Myocyte (in vitro differentiated cells): Measurements from ENCODE around the gene STK25. TPM values are rescaled to one million over a fixed set of nuclear protein-coding genes. Genes with fewer than 3 reads are reported as not detected.

Experiments
- DNase-seq: peaks from one replicate; pipeline ENCODE4 v3.0.0-alpha.2; 2012; ENCODE audit warnings: low read depth
- total RNA-seq: library from RNA; depleted of rRNA; stranded (reverse); fragments of >200 nt; gene quantifications from 2 replicates; pipeline ENCODE4 v1.2.3, GENCODE V29; 2014

The STK25 gene
- total RNA-seq, 1 donor from 2014 or later: 565 TPM

DNA sequence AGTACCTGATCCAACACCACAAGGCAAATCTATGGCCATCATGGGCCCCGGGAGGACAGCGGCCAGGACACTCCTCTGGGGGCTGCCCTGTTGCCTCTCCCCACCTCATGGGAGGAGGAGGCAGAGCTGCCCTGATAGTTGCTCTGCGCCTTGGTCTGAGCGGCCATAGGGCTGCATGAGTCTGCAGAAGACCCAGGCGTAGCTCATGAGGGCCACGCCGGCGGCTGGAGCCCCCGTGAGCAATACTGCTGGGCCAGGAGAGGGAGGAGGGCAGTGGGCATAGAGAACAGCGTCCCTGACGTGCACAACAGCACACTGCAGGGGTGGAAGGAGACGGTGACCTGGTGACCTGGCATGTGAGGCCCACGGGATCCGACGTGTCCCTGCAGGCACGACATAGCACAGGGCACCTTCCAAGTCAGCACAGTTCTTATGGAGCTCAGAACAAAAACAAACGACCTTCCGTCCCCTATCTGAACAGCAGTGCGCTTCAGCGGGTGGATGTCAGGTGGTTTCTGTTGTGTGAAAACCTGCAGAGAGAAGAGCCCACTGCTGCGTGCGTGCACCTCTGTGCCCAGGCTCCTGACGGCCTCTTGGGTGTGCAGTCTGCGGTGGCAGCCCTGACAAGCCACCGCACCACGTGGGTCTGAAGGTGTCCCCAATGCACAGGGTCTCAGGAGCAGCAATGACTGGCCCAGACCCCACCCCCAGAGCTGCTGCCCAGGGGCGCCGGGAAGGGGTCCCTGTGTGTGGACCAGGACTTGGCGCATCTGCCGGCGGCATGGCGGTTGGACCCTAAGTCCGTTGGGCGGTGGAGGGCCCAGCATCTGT is 13.0 kb downstream of the STK25 start:
- no peak for DNase-seq

DNA sequence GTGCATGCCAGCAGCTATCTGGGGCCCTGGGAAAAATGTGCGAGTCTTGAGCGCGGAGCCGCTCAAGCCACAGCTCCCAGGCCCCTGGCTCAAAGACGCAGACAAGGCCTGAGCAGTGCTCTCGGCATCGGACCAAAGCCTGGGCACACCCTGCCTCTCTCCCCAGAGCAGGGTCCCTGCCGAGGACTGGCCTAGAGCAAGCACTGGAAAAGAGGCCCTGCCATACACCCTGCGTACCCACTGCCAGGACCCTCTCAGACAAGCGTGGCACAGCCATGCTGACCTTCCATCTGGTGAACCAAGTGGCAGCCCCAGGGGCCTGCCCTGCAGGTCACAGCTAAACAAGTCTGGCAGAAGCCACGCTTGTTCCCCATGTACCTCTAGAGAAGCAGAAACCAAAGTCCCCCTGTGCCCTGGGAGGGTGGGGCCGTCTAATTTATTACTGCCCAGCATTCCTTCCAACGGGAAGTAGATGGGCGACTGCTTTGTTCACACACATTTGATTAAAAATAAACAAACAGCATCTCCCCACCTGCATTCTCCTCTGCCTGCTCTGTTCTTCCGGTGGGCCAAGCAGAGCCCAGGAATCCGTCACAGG is 14.0 kb downstream of the STK25 start:
- DNase-seq: no peak

DNA sequence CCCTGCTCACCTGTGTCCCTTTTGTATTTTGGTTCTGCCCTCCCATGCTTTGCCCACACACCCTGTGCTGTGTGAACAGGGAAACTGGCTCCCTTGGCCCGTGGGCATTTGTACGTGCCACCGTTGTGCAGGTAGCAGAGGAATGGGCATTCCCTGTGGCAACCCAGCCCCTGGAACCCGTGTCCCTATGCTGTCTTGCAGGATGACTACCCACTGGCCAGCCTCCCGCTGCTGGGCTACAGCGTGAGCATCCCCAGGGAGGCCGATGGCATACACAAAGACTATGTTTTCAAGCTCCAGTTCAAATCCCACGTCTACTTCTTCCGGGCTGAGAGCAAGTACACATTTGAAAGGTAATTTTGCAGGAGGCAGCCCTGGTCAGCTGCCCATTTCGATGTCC is 15.3 kb downstream of the STK25 start:
- DNase-seq: no peak

DNA sequence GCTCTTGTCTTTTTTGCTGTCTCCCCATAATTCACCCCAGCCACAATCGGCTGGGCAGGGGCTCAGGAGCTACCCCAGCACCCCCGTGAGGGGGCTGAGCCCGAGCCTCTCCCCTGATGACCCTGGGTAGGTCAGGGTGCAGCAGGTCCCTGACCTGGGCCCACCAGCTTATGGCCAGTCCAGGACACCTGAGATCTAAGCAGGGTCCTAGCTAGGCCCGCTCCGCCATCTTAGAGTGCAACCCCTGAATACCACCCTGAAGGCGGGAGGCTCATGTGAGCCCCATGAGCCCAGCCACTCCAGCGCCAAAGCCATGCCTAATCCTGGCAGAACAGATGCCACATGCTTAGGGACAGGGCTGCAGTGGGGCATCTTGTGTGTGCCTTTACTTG is 16.2 kb downstream of the STK25 start:
- DNase-seq: no peak

DNA sequence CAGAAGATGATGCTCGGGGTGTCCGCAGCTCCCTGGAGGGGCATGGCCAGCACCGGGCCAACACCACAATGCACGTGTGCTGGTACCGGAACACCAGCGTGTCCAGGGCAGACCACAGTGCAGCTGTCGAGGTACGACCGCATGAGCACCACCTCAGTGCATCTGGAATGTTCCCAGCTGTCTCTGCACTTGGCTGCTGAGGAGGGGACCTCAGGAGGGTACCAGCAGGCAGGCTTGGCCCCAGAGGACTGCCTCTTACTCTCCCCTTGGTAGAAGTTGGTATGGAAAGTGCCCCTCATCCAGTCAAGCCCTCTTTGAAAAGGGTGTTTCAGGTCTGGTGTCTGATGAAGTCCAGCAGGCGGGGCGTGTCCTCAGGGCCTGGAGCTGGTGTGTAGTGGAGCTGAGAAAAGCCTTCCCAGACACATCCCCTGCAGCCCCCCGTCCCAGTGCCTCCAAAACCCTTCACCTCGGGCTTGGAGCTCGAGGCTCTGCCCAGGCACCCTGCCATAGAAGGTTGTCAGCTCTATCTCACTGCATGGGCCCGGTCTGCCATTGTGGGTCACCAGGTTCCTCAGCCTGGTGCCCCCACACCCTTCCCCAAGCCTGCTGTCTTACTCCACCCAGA is 16.7 kb downstream of the STK25 start:
- peak; percentile 87 for DNase-seq

DNA sequence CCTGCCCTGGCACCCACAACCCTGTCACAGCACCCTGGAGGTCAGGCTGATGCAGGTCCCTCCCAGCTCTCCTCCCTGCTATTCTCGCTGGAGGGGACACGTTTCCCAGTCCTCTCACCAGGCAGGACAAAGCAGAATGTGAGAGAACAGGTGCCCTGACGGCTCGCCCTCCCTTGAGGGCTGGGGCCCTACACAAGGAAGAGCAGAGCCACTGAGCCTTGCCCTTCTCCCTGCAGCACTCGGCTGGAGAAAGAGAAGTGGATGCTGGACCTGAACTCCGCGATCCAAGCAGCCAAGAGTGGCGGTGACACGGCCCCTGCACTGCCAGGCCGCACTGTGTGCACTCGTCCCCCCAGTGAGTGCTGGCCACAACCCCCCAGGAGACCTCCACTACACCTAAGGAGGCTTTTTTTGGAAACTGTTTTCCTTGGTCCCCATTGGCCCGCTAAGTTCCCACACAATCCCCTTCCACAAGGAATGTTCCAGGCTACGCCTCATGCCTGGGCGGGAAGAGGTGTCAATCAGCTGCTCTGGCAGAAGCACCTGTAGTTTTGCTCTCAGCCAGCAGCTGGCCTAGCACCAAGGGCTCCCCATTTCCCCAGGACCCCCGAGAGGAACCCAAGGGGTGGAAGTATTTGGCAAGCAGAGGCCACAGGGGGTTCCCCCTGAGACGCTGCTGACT is 17.4 kb downstream of the STK25 start:
- peak; percentile 62 for DNase-seq

DNA sequence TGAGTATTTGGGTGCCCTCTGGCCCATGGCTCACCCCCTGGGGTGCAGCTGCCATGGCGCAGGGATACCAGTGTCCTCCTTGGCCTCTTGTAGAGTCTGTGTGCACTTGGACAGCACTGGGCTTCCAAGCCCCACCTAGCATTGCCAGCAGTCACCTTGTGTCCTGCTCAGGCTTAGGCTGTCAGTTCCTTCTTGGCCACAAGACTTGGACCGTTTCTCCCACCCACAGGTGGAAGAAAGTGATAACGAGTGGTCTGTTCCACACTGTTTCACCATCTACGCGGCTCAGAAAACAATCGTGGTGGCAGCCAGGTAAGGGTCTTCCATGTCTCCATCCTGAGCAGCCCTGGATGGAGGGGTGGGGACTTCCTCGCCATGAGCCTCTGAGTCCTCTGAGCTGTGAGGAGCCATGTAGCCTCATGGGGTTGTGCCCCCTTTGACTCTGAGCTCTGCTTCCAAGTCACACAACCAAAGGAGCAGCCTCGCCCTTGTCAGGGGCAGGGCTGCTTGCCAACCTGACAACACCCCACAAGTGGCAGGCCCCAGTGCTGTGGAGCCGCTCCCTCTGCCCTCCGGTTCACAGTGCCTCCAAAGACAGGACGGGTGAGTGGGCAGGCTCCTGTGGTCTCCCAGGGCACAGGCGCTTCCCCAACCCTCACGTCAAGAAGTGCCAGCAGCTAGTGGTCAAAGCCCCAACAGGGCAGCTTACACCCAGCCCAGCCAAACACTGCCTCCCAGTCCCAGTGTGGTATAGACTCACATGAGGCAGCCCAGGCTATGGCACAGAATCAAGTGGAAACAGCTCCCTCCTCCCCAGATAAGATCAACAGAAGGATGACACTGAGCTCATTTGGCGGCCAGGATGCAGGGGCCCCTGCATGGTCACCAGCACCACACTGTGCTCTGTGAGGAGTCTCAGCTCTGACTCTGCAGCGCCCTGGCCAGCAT is 18.4 kb downstream of the STK25 start:
- DNase-seq: peak; percentile 83

DNA sequence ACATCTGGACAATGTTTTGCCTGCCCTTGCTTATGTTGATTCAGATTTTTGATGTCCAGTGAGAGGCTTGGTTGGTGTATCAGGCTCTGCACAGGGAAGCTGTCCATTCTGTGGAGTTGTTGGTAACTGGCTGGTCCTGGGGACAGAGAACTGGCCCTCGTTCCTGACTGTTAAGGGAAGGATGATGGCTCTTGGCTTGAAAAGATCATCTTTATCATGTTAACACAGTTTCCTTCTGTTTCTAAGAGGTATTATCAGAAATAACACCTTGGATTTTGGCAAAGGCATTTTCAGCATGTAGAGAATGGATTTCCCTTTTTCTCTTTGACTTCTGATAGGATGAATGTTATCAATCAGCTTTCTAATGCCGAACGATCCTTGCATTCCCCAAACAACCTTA is 19.3 kb downstream of the STK25 start:
- DNase-seq: no peak

DNA sequence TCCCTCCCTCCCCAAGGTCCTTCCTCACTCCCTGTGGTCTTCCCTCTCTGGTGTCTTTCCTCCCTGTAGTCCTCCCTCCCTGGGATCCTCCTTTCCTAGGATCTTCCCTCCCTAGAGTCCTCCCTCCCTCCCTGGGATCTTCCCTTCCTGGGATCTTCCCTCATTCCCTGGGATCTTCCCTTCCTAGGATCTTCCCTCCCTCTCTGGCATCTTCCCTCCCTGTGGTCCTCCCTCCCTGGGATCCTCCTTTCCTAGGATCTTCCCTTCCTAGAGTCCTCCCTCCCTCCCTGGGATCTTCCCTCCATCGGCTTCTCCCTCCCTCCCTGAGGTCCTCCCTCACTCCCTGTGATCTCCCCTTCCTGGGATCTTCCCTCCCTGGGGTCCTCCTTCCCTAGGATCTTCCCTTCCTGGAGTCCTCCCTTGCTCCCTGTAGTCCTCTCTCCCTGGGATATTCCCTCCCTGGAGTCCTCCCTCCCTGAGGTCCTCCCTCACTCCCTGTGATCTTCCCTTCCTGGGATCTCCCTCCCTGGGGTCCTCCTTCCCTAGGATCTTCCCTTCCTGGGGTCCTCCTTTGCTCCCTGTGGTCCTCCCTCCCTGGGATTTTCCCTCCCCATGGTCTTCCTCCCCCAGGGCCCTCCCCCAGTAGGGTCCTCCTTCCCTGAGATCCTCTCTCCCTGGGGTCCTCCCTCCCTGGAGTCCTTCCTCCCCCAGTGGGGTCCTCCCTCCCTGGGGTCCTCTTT is 23.0 kb downstream of the STK25 start:
- no peak for DNase-seq

DNA sequence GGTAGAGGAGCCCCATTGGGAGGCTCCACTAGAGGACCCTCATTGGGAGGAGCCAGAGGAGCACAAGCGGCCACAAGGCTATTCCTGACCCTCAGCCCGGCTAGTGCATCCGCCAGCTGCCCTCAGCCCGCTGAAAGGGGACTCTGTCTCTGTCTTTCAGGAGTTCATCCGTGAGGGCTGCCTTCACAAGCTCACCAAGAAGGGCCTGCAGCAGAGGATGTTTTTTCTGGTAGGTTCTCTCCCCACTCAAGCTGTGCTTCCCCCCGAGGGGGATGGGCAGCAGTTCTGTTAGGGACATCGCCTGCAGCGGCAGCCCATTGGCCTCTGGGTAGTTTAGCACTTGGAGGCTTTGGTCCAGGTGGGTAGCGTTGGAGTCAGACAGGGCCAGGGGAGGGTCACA is 25.1 kb downstream of the STK25 start:
- DNase-seq: no peak

DNA sequence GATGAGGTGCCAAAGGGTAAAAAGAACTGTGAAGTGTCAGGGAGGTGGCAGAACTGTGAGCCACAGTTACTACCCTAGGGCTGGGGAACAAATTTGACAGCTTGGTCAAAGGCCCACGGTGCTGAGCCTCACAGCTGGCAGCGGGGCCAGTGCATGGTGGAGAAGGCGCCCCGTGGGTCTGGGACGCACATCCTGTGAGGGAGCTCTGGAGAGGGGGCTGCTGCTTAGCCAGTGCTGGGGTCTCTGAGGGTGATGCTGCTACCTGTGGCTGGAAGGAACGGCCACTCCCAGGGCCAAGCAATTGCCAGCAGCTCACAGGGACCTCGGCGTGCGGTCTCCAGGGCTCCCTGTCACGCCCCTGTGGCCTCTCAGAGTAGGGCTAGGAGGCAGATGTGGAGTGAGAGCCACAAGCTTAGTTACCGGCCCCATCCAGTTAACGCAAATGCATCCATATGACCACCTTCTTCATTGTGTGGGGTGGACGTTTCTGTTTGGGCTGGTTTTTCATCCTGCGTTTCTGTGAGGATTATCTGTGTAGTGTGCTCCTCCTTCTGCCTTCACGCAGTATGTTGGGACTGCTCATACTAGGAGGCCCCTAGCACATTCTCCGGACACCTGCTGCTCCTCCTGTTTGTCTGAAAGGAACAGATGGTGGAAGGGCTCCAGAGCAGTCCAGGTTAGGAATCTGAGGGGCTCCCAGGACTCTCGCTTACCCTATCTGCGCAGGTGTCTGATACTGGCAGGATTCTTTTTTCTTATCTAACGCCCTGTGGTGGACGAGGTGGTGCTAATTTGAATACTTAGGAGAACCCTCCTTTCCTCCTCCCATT is 26.0 kb downstream of the STK25 start:
- DNase-seq: no peak

DNA sequence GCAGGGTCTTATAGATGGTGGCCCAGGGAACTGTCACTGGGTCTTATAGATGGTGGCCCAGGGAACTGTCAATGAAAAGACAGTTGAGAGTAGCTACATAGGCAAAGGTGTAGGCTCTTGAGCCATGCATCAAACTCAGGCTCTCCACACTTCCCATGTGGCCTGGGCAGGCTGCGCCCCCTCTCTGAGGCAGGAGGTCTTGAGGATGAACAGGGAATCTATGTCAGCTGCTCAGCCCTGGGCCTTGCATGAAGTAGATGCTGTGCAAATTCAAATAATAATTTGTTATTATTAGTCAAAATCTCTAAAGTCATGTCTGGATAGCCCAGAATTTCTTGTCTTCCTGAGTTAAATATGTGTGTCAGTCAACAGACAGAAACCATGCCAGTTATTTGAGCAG is 26.7 kb downstream of the STK25 start:
- no peak for DNase-seq

DNA sequence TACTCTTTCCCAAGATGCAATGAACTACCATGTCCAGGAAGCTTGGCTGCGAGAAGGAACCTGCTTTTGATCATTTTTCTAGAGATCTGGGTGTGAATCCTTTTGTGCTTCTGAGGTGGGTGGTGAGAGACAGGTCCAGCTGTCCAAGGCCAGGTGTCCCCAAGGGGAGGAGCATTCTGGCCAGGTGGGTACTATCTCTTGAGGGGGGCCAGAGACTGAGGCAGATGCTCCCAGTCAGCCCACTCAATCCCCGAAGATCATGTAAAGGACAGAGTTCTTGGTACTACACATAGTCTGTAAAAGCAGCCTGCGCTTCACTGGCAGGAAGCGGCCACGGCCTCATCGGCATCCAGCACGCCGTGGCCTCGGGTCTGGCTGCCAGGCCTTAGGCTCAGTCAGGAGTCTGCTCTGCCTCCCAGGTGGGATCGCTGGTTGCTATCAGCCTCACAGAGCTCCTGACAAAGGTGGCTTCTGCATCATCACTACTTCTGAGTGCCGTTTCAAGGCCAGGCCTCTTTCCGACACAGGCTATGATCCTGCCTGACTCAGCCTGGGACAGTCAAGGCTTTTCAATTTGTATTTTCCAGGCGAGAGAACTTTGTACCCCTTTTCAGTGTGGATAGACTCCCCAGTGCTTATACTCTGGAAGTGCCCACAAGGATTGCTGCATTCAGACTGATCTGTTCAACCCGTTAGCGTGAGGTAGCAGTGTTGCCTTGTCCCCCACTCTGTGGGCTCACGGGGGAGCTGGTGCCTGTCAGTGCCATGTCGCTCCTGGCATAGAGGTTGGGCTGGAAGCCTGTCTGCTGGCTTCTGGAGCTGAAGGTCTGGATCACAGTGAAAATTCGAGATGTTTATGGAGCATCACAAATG is 29.1 kb downstream of the STK25 start:
- no peak for DNase-seq

DNA sequence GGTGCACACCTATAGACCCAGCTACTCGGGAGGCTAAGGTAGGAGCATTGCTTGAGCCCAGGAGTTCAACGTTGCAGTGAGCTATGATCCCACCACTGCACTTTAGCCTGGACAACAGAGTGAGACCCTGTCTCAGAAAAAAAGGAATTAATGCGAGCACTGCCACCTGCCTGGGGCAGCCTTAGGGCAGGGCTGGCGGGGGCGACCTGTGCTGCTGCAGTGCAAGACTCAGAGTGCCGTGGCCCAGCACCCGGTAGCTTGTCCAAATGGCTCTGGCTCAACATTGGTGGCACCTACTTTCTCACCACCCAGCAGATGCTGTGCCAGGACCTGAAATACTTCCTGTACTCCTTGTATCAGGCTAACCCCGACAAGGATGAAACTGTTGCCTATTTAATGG is 30.2 kb downstream of the STK25 start:
- DNase-seq: no peak

DNA sequence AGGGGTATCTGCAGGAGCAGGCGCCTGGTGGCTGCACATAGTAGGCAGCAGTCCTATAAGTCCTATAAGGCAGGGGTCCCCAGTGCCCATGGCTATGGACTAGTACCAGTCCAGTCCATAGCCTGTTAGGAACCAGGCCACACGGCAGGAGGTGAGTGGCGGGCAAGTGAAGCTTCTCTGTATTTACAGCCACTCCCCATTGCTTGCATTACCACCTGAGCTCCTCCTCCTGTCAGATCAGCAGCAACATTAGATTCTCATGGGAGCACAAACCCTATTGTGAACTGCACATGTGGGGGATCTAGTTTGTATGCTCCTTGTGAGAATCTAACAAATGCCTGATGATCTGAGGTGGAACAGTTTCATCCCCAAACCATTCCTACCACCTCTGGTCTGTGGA is 33.1 kb downstream of the STK25 start:
- DNase-seq: no peak

DNA sequence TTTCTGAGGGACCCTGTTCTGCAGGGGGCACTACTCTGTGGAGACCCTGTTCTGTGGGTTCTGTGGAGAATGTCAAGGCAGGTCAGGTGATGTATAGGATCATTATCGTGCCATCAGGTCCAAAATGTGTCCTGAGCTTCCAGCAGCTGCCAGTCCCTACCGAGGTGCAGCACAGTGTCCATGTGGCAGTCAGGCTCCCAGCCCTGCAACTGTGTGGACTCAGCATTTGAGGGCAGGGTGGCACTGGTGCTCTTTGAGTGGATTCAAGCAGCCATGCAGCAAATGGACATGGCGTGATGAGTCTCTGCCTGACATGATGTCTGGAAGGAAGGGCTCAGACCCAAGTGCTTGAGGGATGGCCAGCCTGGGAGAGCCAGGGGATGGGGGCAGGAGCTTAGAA is 35.0 kb downstream of the STK25 start:
- no peak for DNase-seq

DNA sequence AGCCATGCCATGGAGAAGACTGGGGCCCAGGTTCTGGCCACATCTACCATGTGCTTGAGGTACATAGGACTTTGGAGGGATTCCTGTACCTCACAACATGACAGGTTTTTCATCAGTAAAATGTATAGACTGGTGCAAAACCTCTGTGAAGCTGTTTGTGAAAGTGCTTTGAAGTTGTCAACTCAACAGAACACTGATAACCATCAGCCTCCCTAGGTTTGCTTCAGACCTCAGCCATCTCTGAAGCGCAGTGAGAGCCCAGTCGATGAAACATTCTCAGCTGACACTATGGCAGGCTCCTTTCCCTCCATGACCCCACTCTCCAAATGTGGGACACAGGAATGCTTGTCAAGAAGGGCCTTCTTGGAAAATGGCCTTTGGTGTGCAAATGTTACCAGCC is 38.6 kb downstream of the STK25 start:
- DNase-seq: no peak

DNA sequence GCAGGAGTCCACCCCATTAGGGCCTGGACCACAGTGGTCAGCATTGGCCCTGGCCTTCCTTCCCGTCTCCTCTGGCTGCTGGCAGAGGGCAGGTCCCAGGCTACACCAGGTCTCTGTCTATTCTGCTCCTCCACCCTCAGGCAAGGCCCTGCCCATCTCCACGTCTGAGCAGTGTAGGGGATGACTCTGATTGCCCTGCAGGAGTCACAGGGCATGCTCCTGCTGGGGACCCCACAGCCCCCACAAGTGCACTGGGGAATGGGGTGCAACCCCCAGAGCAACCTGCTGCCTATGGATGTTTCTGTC is 40.0 kb downstream of the STK25 start:
- no peak for DNase-seq
